ENCODE results near the gene TMEM178B.
A peak's percentile ranks its signal among the peaks of the same experiment; 100 is the strongest.

TMEM178B gene

GRCh38 chr7:141122736-141123135, 48.9 kb downstream of the TMEM178B start:
- TF ChIP-seq CTCF (conservative IDR thresholded peaks at IDR 0.05; ENCODE audit: low read depth, low read length) = no peak
- no peak for DNase-seq (ENCODE audit: low read depth)
- no peak overlapping the region for H3K4me3 ChIP-seq (ENCODE audit: low read depth, low read length)

GRCh38 chr7:141123522-141123921, 49.7 kb downstream of the TMEM178B start:
- no peak overlapping the region for H3K4me3 ChIP-seq (ENCODE audit: low read depth, low read length)
- DNase-seq (ENCODE audit: low read depth) = no peak
- TF ChIP-seq CTCF (conservative IDR thresholded peaks at IDR 0.05; ENCODE audit: low read depth, low read length) = no peak

- no peak overlapping the region for H3K4me3 ChIP-seq (ENCODE audit: low read depth, low read length)
- no peak for DNase-seq (ENCODE audit: low read depth)
- TF ChIP-seq CTCF (conservative IDR thresholded peaks at IDR 0.05; ENCODE audit: low read depth, low read length) = no peak
Measured at GRCh38 chr7:141126107-141126506, 52.2 kb downstream of the TMEM178B start.

- no peak for DNase-seq (ENCODE audit: low read depth)
- H3K4me3 ChIP-seq (ENCODE audit: low read depth, low read length) = no peak overlapping the region
- TF ChIP-seq CTCF (conservative IDR thresholded peaks at IDR 0.05; ENCODE audit: low read depth, low read length) = no peak
Measured at GRCh38 chr7:141128506-141128905, 54.6 kb downstream of the TMEM178B start.

- no peak for TF ChIP-seq CTCF (conservative IDR thresholded peaks at IDR 0.05; ENCODE audit: low read depth, low read length)
- no peak overlapping the region for H3K4me3 ChIP-seq (ENCODE audit: low read depth, low read length)
- no peak for DNase-seq (ENCODE audit: low read depth)
Measured at GRCh38 chr7:141128931-141129330, 55.1 kb downstream of the TMEM178B start.

- no peak for TF ChIP-seq CTCF (conservative IDR thresholded peaks at IDR 0.05; ENCODE audit: low read depth, low read length)
- no peak overlapping the region for H3K4me3 ChIP-seq (ENCODE audit: low read depth, low read length)
- DNase-seq (ENCODE audit: low read depth) = no peak
Measured at GRCh38 chr7:141132671-141133070, 58.8 kb downstream of the TMEM178B start.

GRCh38 chr7:141133646-141134045, 59.8 kb downstream of the TMEM178B start:
- no peak overlapping the region for H3K4me3 ChIP-seq (ENCODE audit: low read depth, low read length)
- peak; percentile 26 for DNase-seq (ENCODE audit: low read depth)
- TF ChIP-seq CTCF (conservative IDR thresholded peaks at IDR 0.05; ENCODE audit: low read depth, low read length) = no peak

All from choroid plexus epithelial cell (primary cell).